Fibroblast of lung (primary cell): ENCODE results near the gene MOSPD3.

Source experiments
- CTCF ChIP-seq, 2 donors: IDR thresholded peaks in 1 of 2; conservative IDR thresholded peaks in 1 of 2; 1 replicate in 1 of 2; 2 replicates in 1 of 2; pipeline ENCODE4 v1.5.1; 2011 to 2012; ENCODE audit warnings: low read length in 2 of 2, control low read depth in 1 of 2, inconsistent platforms in 1 of 2, low read depth in 1 of 2, mild to moderate bottlenecking in 1 of 2
- EZH2 ChIP-seq: IDR thresholded peaks from 2 replicates; pipeline ENCODE4 v1.5.1; 2012; ENCODE audit warnings: low read length, control low read depth, mild to moderate bottlenecking; ENCODE audit errors: missing control alignments

GRCh38 chr7:100654908-100655831 is 42.8 kb downstream of the MOSPD3 start:
- TF ChIP-seq CTCF (conservative IDR thresholded peaks at IDR 0.05 in 1 of 2, IDR thresholded peaks at IDR 0.05 in 1 of 2; ENCODE audit: low read depth in 1 of 2, low read length in 2 of 2) (no peak), EZH2 (no peak)
